GM12875 (cell line): ENCODE results near the gene ASB1.

Experiments used
- H3K4me3 ChIP-seq: one replicate; pipeline ENCODE4 v1.5.1; 2011; ENCODE audit warnings: low read depth, low read length, control low read depth
- TF ChIP-seq, protein P1 (sequence below): IDR thresholded peaks from 2 replicates; pipeline ENCODE4 v1.5.1; 2011; ENCODE audit warnings: low read depth, mild to moderate bottlenecking, control low read depth, inconsistent platforms, low read length, moderate library complexity, borderline replicate concordance; ENCODE audit not compliant: insufficient read depth

ASB1 gene

DNA sequence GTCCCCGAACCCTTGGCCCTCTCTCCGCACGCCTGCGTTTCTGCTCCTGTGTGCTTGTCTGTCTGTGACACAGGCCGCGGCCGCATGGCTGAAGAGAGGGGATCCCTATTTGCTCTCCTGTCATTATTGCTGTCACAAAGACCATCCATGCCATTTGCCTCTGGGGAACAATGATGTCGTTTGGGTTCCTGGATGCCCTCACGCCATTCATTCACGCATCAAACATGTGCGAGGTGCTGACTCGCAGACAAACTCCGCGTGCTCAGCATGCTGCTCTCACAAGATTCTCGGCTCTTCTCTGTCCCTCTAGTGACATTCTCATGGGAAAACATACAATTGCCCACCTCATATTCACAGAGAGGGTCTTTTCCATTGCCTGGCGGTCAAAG is 67.8 kb downstream of the ASB1 start:
- TF ChIP-seq, protein P1, sequence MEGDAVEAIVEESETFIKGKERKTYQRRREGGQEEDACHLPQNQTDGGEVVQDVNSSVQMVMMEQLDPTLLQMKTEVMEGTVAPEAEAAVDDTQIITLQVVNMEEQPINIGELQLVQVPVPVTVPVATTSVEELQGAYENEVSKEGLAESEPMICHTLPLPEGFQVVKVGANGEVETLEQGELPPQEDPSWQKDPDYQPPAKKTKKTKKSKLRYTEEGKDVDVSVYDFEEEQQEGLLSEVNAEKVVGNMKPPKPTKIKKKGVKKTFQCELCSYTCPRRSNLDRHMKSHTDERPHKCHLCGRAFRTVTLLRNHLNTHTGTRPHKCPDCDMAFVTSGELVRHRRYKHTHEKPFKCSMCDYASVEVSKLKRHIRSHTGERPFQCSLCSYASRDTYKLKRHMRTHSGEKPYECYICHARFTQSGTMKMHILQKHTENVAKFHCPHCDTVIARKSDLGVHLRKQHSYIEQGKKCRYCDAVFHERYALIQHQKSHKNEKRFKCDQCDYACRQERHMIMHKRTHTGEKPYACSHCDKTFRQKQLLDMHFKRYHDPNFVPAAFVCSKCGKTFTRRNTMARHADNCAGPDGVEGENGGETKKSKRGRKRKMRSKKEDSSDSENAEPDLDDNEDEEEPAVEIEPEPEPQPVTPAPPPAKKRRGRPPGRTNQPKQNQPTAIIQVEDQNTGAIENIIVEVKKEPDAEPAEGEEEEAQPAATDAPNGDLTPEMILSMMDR: no peak
- H3K4me3 ChIP-seq: no peak overlapping the region

DNA sequence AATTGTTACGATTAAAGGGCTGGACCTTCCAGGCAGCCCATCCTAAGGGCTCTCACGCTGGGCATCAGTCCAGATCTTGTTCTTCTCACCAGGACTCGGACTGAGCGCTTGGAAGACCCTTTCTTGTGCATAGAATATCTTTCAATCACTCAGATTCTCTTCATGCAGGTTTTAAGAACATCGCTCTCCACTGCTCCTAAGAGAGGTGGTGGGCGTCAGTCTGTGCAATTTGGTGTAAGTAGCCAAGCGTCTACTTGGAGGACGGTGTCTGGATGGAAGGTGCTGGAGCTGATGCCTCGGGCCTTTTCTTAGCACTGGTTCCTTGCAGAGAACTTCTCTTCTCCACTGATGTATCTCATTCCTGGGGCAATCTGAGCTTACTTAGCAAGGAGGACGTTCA is 68.7 kb downstream of the ASB1 start:
- H3K4me3 ChIP-seq: no peak overlapping the region
- TF ChIP-seq, protein P1: no peak

DNA sequence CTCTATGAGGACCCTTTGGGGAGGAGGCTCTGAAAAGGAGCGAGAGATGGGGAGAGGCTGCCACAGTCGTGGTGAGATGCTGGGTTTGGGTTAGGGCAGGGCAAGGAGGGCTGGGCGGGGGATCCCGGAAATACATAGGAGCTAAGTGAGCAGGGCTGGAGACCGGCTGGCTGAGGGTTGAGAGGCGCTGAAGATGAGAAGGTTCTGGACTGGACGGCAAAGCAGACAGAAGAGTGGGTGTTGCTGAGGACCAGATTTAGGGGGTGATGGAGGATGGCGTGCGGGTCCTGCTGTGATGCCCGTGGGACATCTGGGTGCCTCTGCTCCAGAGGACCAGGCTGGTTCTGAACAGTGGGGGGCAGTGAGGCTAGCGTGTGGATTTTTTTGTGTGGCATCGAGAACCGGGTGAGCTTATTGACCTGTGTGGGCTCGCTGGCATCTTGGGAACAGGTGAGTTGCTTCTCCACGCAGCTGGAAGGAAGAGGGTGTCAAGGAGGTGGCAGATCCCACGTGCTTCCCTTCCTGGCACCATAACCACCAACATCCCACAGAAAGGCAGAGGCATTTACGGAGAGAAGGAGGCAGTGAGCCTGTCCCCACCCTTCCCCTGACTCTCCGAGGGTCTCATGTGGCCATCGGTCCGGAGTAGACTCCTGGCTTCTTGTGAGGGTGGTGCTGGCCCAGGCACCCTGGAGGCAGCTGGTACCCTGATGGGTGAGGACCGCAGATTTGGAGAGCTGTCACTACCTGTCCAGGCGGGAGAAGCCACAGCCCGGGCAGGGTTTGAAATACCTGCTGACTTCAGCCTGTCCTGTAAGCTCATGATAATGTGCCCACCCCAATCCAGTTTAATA is 70.3 kb downstream of the ASB1 start:
- H3K4me3 ChIP-seq: no peak overlapping the region
- TF ChIP-seq, protein P1: no peak

DNA sequence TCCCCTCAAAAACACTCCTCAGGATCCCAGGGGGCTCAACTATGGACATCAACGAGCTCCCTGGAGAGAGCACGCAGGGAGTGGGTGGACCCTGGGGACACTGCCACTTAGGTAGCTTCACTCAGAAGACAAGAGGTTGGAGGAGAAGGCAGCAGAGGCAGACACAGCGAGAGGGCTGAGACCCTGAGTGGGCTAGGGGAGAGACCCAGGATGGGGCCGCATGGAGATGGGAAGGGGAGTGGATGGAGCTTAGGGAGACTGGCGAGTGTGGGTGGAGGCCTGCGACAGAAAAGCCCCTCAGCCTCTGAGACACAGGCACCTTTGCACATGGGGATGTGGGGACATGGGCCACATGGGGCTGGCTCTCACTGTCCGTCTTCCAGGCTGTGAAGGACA is 70.9 kb downstream of the ASB1 start:
- TF ChIP-seq, protein P1: no peak
- no peak overlapping the region for H3K4me3 ChIP-seq

DNA sequence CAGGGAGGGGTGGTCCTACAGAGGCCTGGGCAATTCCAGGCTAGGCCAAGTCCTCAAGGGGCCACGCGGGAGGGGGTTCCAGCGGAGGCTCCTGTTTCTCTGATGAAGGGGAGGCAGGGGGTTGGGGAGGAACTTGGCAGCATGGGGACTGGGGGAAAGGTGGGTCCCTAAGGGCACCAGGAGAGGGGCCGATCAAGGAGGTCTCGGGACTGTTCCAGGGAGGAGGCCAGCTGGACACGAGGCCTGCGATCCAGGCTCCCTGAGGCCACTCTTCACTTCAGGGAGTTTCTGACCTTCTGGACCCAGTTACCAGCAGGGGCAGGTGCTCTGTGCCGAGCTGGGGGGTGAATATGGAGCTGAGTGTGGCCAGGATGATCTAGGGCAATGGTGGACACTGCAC is 71.5 kb downstream of the ASB1 start:
- H3K4me3 ChIP-seq: no peak overlapping the region
- TF ChIP-seq, protein P1: no peak

DNA sequence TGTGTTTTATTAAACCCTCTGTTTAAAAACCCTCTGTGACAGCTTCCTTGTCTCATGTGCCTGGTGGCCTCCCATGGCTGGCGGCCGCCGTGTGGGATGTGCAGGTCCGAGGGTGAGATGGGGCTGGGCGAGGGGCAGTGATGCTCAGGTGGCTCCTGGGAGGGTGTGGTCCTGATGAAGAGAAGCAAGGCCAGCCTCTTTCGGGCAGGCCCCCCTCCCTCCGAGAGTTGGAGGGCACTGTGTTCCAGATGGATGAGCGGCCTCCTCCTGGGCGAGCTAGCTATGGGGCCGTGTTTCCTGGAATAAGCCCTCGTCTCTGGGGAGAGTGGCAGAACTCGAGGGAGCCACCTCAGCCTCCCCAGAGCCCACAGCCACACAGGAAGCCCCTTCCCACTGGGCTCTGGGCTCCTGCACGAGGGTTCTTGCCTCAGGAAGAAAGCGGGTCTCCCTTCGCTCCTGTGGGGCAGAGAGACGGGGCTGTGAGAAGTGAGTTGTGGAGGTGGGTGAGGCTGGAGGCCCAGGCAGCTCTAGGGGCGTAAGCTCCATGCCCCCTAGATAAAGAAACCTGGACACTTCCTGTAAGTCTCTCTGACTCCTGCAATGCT is 72.1 kb downstream of the ASB1 start:
- TF ChIP-seq, protein P1: no peak
- no peak overlapping the region for H3K4me3 ChIP-seq
